Right ventricle myocardium superior (tissue), 1 donor: ENCODE data around the gene ZNF699. TPM values are rescaled to one million over a fixed set of nuclear protein-coding genes. Genes with fewer than 3 reads are reported as not detected.
"Not testable (repeated sequence)": the region's sequence is repeated elsewhere in the genome, so short reads cannot be mapped to it uniquely, and the experiment has no call there.

Experiments
- ATAC-seq: fragments of 200-7000 bp; cut with Tn5 transposase; one replicate; pipeline ENCODE4 v1.9.1; 2020; ENCODE audit warnings: mild to moderate bottlenecking; ENCODE audit not compliant: poor library complexity
- DNase-seq: peaks from one replicate; pipeline ENCODE4 v3.0.0-alpha.2; 2020
- intact Hi-C: fragments of 100-400 bp; cut with DNase I; formaldehyde crosslinking; loops from one replicate; pipeline ENCODE4 v1.11.2; 2022
- long read RNA-seq: library from polyadenylated mRNA; unstranded; transcript quantifications from one replicate; pipeline ENCODE4 v2.0.0, GENCODE V29; 2021
- total RNA-seq: library from RNA; stranded (reverse); fragmentation: NEBNext Ultra II Directional; extraction: Animal tissue kit (Norgen Biotek cat#: 25700); gene quantifications from one replicate; pipeline ENCODE4 v1.2.1, GENCODE V29; 2021
- donor health status: DM: no; HTN: yes; CAD: no; lungs with severe emphysema.

The ZNF699 gene
- 3.2 TPM for total RNA-seq
- long read RNA-seq, partial matches to known transcripts = 0 of 1 reads
- long read RNA-seq, other reads (novel, unspliced or antisense) = 0 of 1 reads

GRCh38 chr19:9309139-9309973 is at the start of gene ZNF699:
Gene ZNF699 (minus strand): TSS chr19:9309838. CDS start chr19:9305119, 4,719 bp downstream.
- ATAC-seq (peak; percentile 99), DNase-seq (peak; percentile 99)
- intact Hi-C loops = no loop called here

- DNase-seq (no peak), ATAC-seq (no peak)
- intact Hi-C loops = no loop called here
Measured at GRCh38 chr19:9354651-9355050, 45.0 kb upstream of the ZNF699 start.

- ATAC-seq (no peak), DNase-seq (no peak)
- intact Hi-C loops = no loop called here
Measured at GRCh38 chr19:9353011-9353410, 43.4 kb upstream of the ZNF699 start.

GRCh38 chr19:9352505-9352904 is 42.9 kb upstream of the ZNF699 start:
- intact Hi-C loops = no loop called here
- ATAC-seq = no peak
- no peak for DNase-seq

- intact Hi-C loops = no loop called here
- no peak for DNase-seq
- ATAC-seq = no peak
Measured at GRCh38 chr19:9348671-9349070, 39.0 kb upstream of the ZNF699 start.

- intact Hi-C loops = no loop called here
- DNase-seq (no peak), ATAC-seq (no peak)
Measured at GRCh38 chr19:9348253-9348652, 38.6 kb upstream of the ZNF699 start.

GRCh38 chr19:9345005-9345404 is 35.4 kb upstream of the ZNF699 start:
- ATAC-seq (no peak), DNase-seq (no peak)
- intact Hi-C loops = no loop called here

DNA sequence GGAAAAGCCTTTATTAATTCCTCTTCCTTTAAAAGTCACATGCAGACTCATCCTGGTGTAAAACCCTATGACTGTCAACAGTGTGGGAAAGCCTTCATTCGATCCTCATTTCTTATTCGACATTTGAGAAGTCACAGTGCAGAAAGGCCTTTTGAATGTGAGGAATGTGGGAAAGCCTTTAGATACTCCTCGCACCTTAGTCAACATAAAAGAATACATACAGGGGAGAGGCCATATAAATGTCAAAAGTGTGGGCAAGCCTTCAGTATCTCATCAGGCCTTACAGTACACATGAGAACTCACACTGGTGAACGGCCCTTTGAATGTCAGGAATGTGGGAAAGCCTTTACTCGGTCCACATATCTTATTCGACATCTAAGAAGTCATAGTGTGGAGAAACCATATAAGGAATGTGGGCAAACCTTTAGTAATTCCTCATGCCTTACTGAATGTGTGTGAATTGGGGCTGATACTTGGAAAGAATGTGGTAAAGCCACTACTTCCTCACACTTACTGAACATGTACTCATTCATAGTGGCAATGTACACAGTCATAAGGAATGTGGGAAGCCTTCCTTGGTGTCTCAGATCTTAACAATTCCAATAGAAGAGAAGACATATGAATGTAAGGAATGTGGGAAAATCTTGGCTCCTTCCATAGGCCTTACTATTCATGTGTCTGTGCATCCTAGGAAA is 33.1 kb upstream of the ZNF699 start:
- intact Hi-C loops = no loop called here
- DNase-seq = no peak
- no peak for ATAC-seq

DNA sequence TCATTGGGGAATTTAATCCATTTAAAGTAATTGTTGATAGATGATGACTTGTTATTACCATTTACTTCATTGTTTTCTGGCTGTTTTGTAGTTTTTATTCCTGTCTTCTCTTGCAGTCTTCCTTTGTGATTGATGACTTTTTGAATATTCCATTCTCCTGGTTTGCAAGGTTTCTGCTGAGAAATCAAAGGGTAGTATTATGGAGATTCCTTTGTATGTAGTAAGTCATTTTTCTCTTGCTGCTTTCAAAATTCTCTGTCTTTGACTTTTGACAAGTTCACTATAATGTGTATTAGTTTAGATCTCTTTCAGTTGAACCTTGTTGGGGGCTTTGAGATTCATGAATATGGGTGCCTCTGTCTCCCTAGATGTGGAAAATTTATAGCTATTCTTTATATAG is 20.4 kb upstream of the ZNF699 start:
- DNase-seq (no peak), ATAC-seq (no peak)
- intact Hi-C loops = no loop called here

DNA sequence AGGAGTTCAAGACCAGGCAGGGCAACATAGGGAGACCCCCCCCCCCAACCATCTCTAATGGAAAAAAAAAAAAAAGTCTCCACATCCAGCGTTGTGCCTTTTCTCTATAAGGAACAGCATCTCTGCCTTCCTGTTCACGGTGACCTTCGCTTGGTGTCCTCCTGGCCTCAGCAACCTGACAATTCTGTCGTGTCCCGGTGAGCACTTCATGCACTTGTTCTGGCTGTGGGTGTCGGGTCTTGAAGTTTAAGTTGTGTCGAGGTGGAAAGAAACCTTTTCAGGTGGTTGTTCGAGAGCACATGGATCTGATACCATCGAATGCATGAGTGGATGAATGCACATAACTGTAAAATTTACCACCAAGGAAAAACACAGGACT is 14.9 kb upstream of the ZNF699 start:
- no peak for ATAC-seq
- DNase-seq = no peak
- intact Hi-C loops = no loop called here

DNA sequence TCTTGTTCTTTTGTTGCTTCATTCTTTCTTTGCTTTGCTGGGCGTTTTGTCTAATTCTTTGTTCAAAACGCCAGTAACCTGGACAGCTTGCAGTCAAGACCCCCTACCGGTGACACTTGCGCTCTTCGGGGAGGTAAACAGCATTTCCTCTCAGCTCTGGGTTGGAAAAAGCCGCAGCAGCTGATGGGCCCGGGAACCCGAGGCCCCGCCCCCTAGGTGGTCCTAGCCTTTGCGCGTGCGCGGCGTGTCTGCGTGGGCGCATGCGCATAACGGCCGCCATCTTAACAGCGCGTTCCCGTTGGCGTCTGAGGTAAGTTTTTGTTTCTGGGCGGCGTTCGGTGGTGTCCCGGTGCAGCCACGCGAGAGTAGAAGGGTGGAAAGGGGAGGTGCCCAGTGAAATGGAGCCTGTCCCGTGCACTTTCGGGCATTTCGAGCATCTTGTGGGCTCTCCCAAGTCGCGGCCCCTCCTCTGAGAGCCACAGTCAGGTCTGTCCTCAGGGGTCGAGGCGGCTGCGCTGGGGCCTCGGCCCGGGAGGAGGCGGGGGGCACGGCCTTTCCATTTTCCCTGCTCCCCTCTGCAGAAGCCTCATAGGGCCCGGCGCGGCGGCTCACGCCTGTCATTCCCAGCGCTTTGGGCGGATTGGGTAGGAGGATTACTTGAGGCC is 14.4 kb upstream of the ZNF699 start, which contains the start of gene ZNF559:
Gene ZNF559 (plus strand): TSS at position 261 of the 665 bp plus-strand sequence. CDS start 14,371 bp downstream, outside the sequence.
- ATAC-seq (peak; percentile 99), DNase-seq (peak; percentile 96)
- intact Hi-C loops = no loop called here

DNA sequence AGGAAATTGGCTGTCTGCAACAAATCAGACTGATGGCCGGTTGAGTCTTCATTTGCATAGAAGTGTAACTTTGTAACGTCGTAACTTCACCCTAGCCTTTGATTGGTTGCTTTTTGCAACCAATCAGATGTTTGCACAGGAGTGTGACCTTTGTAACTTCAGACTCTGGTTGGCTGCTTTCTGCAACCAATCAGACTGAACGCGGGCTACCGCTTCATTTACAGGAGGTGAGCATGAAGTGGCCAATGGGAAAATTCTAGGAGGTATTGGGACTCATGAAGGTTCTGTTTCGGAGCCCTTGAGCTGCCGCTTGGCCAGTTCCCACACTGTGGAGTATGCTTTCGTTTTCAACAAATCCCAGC is 13.9 kb upstream of the ZNF699 start:
- peak; percentile 88 for ATAC-seq
- intact Hi-C loops = no loop called here
- peak; percentile 76 for DNase-seq

- ATAC-seq, DNase-seq, intact Hi-C loops: not testable (repeated sequence)
Measured at GRCh38 chr19:9322201-9322600, 12.6 kb upstream of the ZNF699 start.

DNA sequence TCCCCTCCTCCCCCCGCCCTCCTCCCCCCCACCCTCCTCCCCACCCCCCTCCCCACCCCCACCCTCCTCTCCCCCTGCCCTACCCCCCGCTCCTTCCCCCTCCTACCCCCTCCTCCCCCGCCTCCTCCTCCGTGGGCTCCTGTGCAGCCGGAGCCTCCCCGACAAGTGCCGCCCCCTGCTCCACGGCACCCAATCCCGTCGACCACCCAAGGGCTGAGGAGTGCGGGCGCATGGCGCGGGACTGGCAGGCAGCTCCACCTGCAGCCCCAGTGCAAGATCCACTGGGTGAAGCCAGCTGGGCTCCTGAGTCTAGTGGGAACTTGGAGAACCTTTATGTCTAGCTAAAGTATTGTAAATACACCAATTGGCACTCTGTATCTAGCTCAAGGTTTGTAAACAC is 12.1 kb upstream of the ZNF699 start:
- intact Hi-C loops, DNase-seq: not testable (repeated sequence)

GRCh38 chr19:9321338-9321737 is 11.7 kb upstream of the ZNF699 start:
- ATAC-seq = no peak
- intact Hi-C loops = no loop called here
- no peak for DNase-seq

More for the DNA sequence above, 12.1 kb upstream of the ZNF699 start:
- not testable (repeated sequence) for ATAC-seq

DNA sequence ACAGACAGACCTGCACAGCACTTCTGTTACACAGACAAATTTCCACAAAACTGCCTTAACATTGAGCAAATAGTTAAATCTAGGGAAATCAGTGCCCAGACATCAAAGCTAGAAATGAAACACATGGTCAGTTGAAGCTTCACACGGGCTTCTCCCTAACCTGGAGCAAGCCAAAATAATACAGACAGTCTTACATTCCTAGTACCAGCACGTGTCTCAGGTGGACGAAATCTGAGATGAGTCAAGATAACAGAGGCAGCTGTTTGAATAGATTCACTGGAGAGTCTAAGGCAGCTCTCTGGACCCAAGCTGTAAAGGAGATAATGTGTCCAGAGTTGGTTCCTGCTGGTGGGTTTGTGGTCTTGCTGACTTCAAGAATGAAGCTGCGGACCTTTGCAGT is 4.1 kb upstream of the ZNF699 start:
- intact Hi-C loops = loop anchor here (10.0 kb wide), 1 partner anchor 481 kb away; no protein-coding TSS in a partner anchor
- no peak for ATAC-seq
- no peak for DNase-seq

DNA sequence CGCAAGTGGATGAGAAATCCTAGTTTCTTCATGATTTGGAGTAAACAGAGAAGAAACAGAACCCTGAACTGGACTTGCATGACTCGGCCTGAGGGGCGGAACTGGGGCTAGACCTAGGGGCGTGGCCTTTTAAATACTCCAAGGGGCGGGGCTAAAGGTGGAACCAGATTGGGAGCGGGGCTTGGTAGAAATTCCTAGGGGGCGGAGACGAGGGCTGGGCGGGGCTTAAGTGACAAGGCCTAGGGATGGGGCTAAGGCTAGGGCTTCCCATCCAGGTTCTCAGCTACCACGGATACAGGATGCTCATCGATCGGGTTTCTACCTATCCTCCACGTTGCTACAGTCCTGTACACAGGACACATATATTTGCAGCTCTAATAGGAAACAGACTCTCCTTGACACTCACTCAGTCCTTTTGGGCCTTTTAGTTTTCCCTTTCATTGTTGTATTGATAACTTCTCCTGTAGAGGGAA is 372 bp upstream of the ZNF699 start:
- intact Hi-C loops = loop anchor here (10.0 kb wide), 1 partner anchor 485 kb away; no protein-coding TSS in a partner anchor
- ATAC-seq (peak; percentile 94), DNase-seq (peak; percentile 95)

DNA sequence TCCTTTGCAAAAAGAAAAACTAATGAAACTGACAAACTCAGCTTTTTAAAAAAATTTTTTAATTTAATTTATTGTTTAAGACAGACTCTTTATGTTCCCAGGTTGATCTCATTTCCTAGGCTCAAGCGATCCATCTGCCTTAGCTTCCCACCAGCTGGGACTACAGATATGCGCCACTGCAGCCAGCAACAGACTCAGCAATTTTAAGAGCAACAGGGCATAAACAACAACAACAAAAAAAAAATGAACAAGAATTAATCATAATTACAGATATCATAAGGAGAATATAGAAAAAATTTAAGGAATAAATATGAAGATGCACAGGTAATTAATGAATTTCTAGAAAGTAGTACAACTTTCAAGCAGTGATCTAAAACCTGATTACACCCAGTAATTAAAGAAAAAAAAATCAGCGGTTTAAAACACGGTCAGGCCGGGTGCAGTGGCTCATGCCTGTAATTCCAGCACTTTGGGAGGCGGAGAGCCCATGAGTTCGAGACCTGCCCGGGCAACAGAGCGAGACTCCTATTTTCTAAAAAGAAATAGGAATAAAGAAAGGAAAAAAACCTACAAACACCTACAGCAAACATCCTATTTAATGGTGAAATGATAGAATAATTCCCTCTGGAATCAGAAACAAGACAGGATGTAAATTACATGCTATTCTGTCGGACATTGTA is 1.4 kb downstream of the ZNF699 start:
- intact Hi-C loops = no loop called here
- ATAC-seq (no peak), DNase-seq (no peak)

- ATAC-seq (no peak), DNase-seq (no peak)
- intact Hi-C loops = no loop called here
Measured at GRCh38 chr19:9306443-9306842, 3.2 kb downstream of the ZNF699 start.
